Neural cell (in vitro differentiated cells): ENCODE measurements around the gene DNAJC10. TPM values are rescaled to one million over a fixed set of nuclear protein-coding genes. Genes with fewer than 3 reads are reported as not detected.

Experiments used
- H2AFZ ChIP-seq: fragments of 200-600, 300-800 bp; sonication (generic), shearing (Covaris generic); 2 replicates; pipeline ENCODE4 v1.6.0; 2014; ENCODE audit warnings: low read depth, mild to moderate bottlenecking, antibody characterized with exemption, low read length, moderate library complexity
- H3F3A ChIP-seq: fragments of 200-600 bp; shearing (Covaris generic); 2 replicates; pipeline ENCODE4 v1.6.1; 2016; ENCODE audit warnings: mild to moderate bottlenecking, moderate library complexity, mixed read lengths, antibody characterized with exemption, low read length; ENCODE audit not compliant: insufficient read depth, poor library complexity, severe bottlenecking
- H3K27ac ChIP-seq: fragments of 200-600, 300-800 bp; sonication (generic), shearing (Covaris generic); 2 replicates; pipeline ENCODE4 v1.5.1; 2014; ENCODE audit warnings: mild to moderate bottlenecking, low read length, moderate library complexity
- H3K27me3 ChIP-seq: fragments of 300-800, 200-600 bp; sonication (generic), shearing (Covaris generic); 2 replicates; pipeline ENCODE4 v1.6.0; 2014; ENCODE audit warnings: mild to moderate bottlenecking, low read depth, low read length, moderate library complexity; ENCODE audit not compliant: insufficient read depth
- H3K36me3 ChIP-seq: fragments of 300-800, 200-600 bp; sonication (generic), shearing (Covaris generic); 2 replicates; pipeline ENCODE4 v1.5.1; 2014; ENCODE audit warnings: mild to moderate bottlenecking, antibody characterized with exemption, low read length, moderate library complexity; ENCODE audit not compliant: insufficient read depth
- H3K4me2 ChIP-seq: fragments of 300-800, 200-600 bp; sonication (generic), shearing (Covaris generic); 2 replicates; pipeline ENCODE4 v1.6.0; 2014; ENCODE audit warnings: mild to moderate bottlenecking, low read length
- H3K4me3 ChIP-seq: fragments of 300-800, 200-600 bp; sonication (generic), shearing (Covaris generic); 2 replicates; pipeline ENCODE4 v1.5.1; 2014; ENCODE audit warnings: mild to moderate bottlenecking, low read length, moderate library complexity
- H3K79me2 ChIP-seq: fragments of 200-600 bp; shearing (Covaris generic); replicated peaks from 2 replicates; pipeline ENCODE4 v1.6.0; 2014; ENCODE audit warnings: mild to moderate bottlenecking, low read length, moderate library complexity; ENCODE audit not compliant: insufficient read depth
- H3K9ac ChIP-seq: fragments of 300-800, 200-600 bp; sonication (generic), shearing (Covaris generic); 2 replicates; pipeline ENCODE4 v1.6.1; 2016; ENCODE audit warnings: mild to moderate bottlenecking, low read length, mixed read lengths
- H3K9me2 ChIP-seq: fragments of 200-600 bp; shearing (Covaris generic); 2 replicates; pipeline ENCODE4 v1.6.1; 2016; ENCODE audit warnings: mild to moderate bottlenecking, low read length, mixed read lengths; ENCODE audit not compliant: insufficient read depth
- H3K9me3 ChIP-seq: fragments of 200-600, 300-800 bp; sonication (generic), shearing (Covaris generic); 2 replicates; pipeline ENCODE4 v1.6.1; 2016; ENCODE audit warnings: mild to moderate bottlenecking, mixed run types, low read length, moderate library complexity, mixed read lengths
- H4K20me1 ChIP-seq: fragments of 200-600 bp; shearing (Covaris generic); 2 replicates; pipeline ENCODE4 v1.6.1; 2016; ENCODE audit warnings: mild to moderate bottlenecking, mixed run types; ENCODE audit not compliant: insufficient read depth
- CTCF ChIP-seq: fragments of 450-650 bp; IDR thresholded peaks from 2 replicates; pipeline ENCODE4 v1.5.1; 2014; ENCODE audit warnings: antibody characterized with exemption, mild to moderate bottlenecking, moderate library complexity; ENCODE audit not compliant: poor library complexity, severe bottlenecking
- EP300 ChIP-seq: fragments of 450-650 bp; conservative IDR thresholded peaks from 2 replicates; pipeline ENCODE4 v1.6.1; 2014; ENCODE audit warnings: antibody characterized with exemption, mild to moderate bottlenecking, moderate library complexity; ENCODE audit not compliant: poor library complexity, severe bottlenecking
- EZH2 ChIP-seq: fragments of 200-600, 300-800 bp; shearing (Covaris generic), sonication (generic); IDR thresholded peaks from 2 replicates; pipeline ENCODE4 v1.6.1; 2014; ENCODE audit warnings: antibody characterized with exemption, low read length, borderline replicate concordance, mild to moderate bottlenecking; ENCODE audit not compliant: insufficient read depth, poor library complexity, severe bottlenecking
- MXI1 ChIP-seq: fragments of 450-650 bp; conservative IDR thresholded peaks from 2 replicates; pipeline ENCODE4 v1.6.1; 2014; ENCODE audit warnings: antibody characterized with exemption, mild to moderate bottlenecking; ENCODE audit not compliant: poor library complexity, severe bottlenecking
- POLR2AphosphoS5 ChIP-seq: IDR thresholded peaks from 2 replicates; pipeline ENCODE4 v1.6.1; 2012
- RAD21 ChIP-seq: fragments of 450-650 bp; conservative IDR thresholded peaks from 2 replicates; pipeline ENCODE4 v1.6.1; 2014; ENCODE audit warnings: antibody characterized with exemption, mild to moderate bottlenecking, moderate library complexity
- REST ChIP-seq: IDR thresholded peaks from 2 replicates; pipeline ENCODE4 v1.6.1; 2012; ENCODE audit warnings: borderline replicate concordance
- SMC3 ChIP-seq: fragments of 450-650 bp; conservative IDR thresholded peaks from 2 replicates; pipeline ENCODE4 v1.6.1; 2014; ENCODE audit warnings: antibody characterized with exemption, mild to moderate bottlenecking, moderate library complexity; ENCODE audit not compliant: poor library complexity
- TAF1 ChIP-seq: IDR thresholded peaks from 2 replicates; pipeline ENCODE4 v1.6.1; 2012; ENCODE audit warnings: low read depth
- polyA plus RNA-seq: library from polyadenylated mRNA; depleted of rRNA; stranded (reverse); fragments of >200 nt; gene quantifications from 2 replicates; pipeline ENCODE4 v1.2.3, GENCODE V29; 2014

DNAJC10 gene
- polyA plus RNA-seq, 1 donor from 2014 or later: 92.5 TPM

GRCh38 chr2:182694189-182694588 is 21.9 kb upstream of the DNAJC10 start:
- H3K4me3 ChIP-seq: no peak overlapping the region
- H4K20me1 ChIP-seq: no peaks in the 10 kb centered on the region
- no peaks in the 10 kb centered on the region for H3K9me2 ChIP-seq
- H3K9ac ChIP-seq: no peak overlapping the region
- no peak overlapping the region for H3K4me2 ChIP-seq
- H3K27me3 ChIP-seq: no peaks in the 10 kb centered on the region
- H3K9me3 ChIP-seq: no peaks in the 10 kb centered on the region
- no peaks in the 10 kb centered on the region for H3F3A ChIP-seq
- TF ChIP-seq EP300 (no peak), EZH2 (no peak), MXI1 (no peak), REST (no peak), POLR2AphosphoS5 (no peak), SMC3 (no peak), RAD21 (no peak), CTCF (no peak), TAF1 (no peak)
- no peak overlapping the region for H3K27ac ChIP-seq
- H2AFZ ChIP-seq: no peak overlapping the region
- no peaks in the 10 kb centered on the region for H3K36me3 ChIP-seq
- no peaks in the 10 kb centered on the region for H3K79me2 ChIP-seq

GRCh38 chr2:182695776-182696175 is 20.3 kb upstream of the DNAJC10 start:
- Histone ChIP-seq H3K27ac (no peak overlapping the region), H3K27me3 (no peaks in the 10 kb centered on the region), H3K79me2 (no peaks in the 10 kb centered on the region), H3K9me3 (no peaks in the 10 kb centered on the region), H3K9me2 (no peaks in the 10 kb centered on the region), H3K9ac (no peak overlapping the region), H4K20me1 (no peaks in the 10 kb centered on the region), H3K36me3 (no peaks in the 10 kb centered on the region), H3F3A (no peaks in the 10 kb centered on the region), H3K4me2 (no peak overlapping the region), H2AFZ (no peak overlapping the region), H3K4me3 (no peak overlapping the region)
- TF ChIP-seq MXI1: no peak
- TF ChIP-seq EP300: no peak
- TF ChIP-seq POLR2AphosphoS5: no peak
- no peak for TF ChIP-seq SMC3
- TF ChIP-seq CTCF: no peak
- no peak for TF ChIP-seq RAD21
- no peak for TF ChIP-seq TAF1
- no peak for TF ChIP-seq EZH2
- TF ChIP-seq REST: no peak
